Right forelimb (tissue), 1 donor: ENCODE measurements around the gene MBD2.
"Not testable (repeated sequence)": the region's sequence is repeated elsewhere in the genome, so short reads cannot be mapped to it uniquely, and the experiment has no call there.

Experiments used
- DNase-seq: peaks from one replicate; pipeline ENCODE4 v3.0.0-alpha.2; 2018

Gene MBD2, protein sequence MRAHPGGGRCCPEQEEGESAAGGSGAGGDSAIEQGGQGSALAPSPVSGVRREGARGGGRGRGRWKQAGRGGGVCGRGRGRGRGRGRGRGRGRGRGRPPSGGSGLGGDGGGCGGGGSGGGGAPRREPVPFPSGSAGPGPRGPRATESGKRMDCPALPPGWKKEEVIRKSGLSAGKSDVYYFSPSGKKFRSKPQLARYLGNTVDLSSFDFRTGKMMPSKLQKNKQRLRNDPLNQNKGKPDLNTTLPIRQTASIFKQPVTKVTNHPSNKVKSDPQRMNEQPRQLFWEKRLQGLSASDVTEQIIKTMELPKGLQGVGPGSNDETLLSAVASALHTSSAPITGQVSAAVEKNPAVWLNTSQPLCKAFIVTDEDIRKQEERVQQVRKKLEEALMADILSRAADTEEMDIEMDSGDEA

DNA sequence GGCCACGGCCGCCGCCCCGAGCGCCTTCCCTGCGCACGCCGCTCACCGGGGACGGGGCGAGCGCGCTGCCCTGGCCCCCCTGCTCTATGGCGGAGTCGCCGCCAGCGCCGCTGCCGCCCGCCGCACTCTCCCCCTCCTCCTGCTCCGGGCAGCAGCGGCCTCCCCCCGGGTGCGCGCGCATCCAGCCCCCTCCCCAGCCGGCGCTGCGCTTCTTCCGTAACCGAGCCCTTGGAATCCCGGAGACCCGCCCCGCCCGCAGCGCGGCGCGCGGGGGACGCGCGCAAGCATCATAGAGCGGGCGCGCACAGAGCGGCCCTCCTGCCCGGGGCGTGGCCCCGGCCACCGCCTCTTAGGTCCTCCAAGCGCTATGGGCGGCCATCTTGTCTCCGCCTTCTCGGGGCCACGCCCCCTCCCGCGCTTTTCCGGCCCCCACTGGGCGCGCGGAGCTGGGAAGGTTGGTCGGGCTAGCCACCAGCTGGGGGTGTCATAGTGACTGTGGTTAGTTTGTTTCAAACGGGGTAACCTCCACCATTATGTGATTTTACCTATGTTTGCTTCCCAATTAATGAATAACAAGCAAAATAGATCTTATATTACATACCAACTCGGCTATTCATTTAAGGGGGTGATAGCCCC, at the start of gene MBD2:
MBD2 (minus strand) TSS at position 291 of the 636 bp plus-strand sequence; CDS start at position 181, 110 bp downstream.
- DNase-seq = peak; percentile 96

DNA sequence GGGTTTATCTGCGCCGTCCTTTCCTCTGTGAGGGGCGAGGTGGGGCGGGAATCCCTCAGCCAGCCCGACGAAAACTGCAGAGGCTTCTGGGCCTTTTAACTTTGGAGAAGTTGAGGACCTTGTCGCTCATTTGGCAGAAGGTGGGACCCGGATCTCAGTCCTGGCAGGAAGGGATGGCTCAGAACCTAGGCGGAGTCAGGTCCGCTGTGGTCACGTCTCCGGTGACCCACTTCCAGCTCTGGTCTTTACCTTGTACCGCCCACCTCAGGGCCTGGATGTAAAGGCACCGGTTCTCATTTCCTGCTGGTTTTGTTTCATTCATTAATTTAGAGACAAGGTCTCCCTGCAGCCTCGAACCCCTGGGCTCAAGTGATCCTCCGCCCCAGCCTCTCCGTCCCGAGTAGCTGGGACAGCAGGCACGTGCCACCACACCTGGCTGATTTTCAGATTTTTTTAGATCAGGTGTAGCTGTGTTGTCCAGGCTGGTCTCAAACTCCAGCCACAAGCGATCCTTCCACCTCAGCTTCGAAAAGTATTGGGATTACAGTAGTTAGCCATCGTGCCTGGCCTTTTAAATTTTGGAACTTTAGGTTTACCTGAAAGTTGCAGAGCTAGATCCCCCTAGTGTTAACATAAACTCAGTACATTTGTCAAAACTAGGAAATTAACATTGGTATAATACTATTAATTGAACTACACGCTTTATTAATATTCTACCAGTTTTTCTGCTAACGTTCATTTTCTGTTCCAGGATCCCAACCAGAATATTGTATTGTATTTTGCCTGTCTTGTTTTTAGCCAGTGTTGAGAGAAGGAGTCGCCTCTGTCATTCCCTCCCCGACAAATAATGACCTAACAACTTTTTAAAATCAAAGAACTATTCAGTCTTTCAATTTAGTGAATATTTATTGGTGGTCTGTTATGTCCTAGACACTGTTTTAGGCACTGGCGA, 45.7 kb upstream of the MBD2 start:
- no peak for DNase-seq

DNA sequence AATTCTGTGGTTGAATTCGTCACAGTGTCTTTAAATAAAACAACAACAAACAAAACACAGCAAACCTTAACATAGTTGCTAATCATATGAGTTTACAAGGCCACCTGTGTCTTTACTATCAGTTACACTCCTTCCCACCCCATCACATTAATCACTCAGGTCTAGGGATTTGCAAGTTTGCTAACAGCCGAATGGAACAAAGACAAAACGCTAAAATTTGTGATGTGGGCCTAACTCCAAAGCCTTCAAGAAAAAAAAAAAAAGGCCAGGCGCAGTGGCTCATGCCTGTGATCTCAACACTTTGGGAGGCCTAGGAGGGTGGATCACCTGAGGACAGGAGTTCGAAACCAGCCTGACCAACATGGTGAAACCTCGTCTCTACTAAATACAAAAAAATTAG, 44.3 kb upstream of the MBD2 start:
- DNase-seq = no peak

DNA sequence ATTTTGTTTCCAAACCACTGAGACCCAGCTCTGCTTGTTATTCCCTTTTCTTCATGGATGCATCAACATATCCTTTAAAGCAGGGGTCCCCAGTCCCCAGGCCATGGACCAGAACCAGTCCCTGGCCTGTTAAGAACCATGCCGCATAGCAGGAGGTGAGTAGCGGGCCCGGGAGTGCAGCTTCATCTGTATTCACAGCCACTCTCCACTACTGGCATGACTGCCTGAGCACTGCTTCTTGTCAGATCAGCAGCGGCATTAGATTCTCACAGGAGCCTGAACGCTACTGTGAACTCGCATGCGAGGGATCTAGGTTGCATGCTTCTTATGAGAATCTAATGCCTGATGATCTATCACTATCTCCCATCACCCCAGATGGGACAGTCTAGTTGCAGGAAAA, 43.2 kb upstream of the MBD2 start:
- no peak for DNase-seq

DNA sequence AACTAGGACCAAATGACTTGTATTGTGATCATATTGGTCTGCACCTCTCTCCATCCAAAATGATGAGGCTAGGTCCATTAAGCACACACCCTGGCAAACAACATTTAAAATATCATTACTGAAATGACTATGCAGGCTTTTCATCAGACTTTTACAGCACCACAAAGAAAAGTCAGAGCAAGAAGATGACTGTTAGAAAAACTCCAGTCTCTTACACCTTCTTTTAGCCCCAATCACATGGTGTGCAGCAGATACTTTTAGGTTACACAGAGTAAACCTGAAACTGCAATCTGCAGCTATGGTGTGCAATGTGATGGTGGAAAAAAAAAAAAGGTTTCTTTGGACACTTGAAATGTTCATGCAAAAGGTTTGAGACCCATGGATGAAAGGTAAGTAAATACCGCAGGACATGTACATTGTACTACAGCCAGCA, 39.5 kb upstream of the MBD2 start:
- DNase-seq = no peak

DNA sequence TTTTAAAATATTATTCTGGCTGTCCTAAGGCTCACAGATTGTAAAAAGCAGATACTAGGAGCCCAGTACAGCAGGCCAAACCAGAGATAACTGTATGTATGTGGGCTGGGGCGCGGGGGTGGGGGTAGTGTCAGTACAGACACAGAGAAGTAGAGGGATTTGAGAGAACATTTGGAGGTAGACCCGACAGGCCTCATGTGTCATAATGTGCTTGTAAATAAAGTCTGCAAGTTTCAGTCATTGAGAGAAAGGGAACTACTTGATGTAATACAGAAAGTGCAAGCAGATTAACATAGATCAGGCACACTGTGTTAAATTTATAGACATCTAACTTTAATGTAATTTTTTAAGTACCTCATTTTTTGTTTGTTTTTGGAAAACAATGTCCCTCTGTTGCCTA, 37.4 kb upstream of the MBD2 start:
- DNase-seq = no peak

DNA sequence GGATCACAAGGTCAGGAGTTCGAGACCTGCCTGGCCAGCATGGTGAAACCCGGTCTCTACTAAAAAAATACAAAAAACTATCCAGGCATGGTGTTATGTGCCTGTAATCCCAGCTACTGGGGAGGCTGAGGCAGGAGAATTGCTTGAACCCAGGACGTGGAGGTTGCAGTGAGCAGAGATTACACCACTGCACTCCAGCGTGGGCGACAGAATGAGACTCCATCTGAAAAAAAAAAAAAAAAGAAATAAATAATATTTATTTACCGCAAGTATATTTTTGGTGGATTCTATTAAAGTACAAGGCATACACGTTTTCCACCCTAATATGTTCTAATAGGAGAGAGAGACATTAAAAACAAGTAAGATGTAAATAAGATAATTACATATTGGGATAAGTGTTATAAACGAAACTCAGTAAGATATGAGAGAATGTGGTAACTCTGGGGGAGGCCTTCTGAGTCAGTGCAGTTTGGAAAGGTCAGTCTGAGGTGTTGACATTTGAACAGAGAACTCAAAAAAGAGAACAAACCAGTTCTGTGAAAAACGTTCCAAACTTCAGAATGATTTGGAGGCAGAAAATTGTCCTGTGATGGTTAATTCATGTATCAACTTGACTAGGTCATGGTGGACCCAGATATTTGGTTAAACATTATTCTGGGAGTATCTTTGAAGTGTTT, 36.1 kb upstream of the MBD2 start:
- DNase-seq = no peak

DNA sequence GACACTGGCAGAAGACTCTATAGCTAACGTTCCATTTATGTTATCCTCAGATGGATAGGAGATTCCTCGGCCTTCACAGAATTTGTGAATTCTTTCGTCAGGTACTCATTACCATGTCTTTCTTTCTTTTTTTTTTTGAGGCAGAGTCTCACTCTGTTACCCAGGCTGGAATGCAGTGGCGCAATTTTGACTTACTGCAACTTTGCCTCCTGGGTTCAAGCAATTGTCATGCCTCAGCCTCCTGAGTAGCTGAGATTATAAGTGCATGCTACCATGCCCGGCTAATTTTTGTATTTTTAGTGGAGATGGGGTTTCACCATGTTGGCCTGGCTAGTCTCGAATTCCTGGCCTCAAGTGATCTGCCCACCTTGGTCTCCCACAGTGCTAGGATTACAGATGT, 33.3 kb upstream of the MBD2 start:
- not testable (repeated sequence) for DNase-seq

DNA sequence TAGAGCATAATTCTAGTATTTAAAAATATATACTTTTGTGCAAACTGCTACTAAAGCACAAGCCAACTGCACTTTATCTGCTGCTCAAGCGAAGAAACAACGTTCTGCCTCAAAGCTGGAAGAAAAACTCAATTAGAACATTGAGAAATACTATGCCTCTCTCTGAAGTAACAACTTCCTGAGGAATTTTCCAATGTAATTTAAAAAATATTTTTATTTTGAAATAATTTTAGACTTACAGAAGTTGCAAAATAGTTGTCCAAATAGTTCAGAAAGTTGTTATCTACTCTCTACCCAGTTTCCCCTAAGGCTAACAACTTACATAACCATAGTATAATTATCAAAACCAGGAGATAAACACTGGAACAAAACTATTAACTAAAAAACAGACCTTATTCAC, 32.5 kb upstream of the MBD2 start:
- DNase-seq = no peak

DNA sequence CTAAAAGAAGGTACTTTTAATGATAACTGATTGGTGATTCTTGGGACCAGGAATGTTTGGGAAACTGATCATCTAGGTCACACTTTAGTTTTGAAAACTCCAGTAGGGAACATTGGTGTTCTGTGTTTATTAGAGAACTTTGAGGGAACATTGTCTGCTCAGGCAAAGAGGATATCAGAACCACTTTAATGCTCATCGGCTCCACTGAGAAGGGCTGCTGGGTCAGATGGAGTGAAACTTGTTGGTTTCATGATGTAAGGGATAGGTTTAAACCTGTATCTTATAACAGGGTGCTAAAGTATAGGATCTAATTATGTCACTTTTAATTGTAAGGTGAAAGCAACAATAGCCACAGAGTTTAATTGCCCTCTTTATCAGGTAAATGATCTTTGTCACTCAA, 30.7 kb upstream of the MBD2 start:
- no peak for DNase-seq

DNA sequence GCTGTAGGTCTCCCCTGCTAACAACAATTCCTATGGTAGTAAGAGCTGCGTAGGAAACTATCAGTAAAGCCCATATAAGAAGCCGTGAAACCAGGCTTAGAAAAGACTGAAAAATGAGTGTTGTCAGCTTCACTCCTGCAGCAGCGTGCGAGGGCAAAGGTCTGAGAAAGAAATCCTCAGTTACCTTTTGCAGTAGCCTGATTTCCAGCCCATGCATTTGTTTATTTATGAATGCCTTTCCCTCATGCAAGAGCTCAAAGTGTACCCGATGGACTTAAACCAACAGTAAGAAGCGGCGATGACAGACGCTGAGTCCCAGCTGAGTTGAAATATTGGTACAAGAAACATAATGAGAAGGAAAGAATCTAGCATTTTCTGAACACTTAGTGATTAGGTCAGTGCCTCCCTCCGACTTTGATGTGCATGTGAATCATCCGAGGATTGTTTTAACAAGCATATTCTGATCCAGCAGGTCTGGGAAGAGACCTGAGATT, 29.8 kb upstream of the MBD2 start:
- DNase-seq = no peak

DNA sequence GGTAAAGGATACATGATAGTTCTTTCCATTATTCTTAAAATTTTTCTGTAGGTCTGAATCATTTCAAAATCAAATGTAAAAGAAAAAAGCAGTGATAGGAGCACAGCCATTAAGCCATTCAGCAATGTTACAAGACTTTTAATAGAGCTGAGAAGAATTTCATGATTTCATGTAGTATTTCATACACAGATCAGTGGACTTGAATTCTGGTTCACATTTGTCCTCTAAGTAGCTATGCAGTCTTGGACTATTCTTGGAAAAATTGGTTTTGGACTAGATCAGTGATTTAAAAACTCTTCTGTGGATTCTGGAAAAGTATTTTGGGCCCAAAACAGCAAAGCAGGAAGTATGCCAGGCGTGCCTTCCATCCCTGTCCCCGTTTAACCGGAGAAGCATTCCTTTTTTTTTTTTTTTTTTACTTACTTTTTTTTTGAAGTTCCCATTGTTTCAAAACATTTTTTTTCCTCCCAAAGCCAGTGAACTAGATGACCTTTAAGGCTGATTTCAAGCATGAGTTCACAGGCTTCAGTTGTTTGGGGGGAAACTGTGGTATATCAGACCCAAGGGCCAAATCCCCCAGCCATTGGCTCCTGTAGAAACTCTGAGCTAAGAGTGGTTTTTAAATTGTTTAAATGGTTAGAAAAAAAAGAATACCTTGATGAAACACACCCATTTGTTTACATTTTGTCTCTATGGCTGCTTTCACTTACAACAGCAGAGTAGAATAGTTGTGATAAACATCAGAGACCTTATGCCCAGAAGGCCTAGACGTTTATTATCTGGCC, 27.3 kb upstream of the MBD2 start:
- DNase-seq = no peak

DNA sequence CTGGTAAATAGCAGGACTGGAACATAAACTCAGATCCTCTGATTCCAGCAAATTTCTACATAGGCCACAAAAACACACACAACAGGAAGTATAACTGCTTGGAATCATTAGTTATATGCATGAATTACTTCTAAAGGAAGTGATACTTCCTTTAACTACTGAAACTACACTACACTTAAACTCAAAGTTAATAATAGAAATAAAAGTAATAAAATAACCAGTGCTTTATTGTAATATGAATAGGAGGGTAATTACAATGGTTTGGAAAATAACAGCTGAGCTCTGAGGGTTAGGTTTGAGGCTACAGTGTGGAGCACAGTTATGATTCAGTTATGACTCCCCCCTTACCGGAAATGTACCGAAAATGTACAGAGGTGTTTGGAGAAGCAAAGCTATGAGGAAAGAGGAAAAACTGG, 26.4 kb upstream of the MBD2 start:
- no peak for DNase-seq

DNA sequence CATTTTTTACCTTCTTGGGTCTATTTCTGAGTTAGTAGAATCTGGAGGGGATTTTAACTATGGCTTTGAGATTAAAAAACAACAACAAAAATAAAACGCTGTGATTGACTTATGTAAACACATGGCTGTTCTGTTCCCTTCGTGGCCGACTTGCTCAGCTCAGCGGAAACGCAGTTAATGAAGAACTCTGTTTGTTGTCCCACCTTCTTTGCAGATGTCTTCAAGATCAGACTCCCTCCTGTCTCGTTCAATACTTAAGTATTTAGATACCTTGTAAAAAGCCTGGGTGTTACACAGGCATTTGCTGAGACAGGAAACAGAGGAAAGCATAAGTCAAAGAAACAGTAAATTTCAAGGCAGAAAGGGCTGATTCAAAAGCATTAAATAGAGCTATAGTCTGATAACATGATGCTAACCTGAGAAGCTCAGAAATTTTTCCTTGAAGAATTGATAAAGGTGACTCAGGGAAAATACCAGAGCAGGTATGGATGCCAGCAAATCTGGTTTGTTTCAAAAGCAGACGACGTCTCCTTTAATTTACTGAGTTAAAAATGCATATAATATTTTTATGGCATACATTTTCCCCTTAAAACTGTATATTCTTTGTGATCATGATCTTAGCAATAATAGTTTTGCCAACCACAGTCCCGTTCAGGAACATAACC, 23.2 kb upstream of the MBD2 start:
- DNase-seq = no peak

DNA sequence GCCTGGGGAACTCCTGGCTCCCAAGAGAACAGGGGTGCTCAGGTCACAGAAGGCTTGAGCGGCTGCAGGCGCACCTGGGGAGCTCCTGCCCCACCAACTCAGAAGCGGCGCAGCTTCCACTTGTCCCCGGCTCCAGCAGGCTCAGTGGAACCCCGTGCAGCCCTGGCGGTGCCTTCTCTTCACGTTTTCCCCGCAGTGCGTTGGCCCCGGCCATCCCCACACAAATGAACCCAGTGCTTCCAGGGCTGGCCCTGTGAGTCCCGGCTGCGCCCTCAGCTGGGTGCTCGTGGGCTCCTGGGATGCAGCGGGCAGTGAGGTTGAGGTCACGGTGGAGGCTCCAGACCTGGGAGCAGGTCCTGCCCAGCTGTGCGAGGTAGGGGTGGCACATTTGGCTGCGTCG, 17.9 kb upstream of the MBD2 start:
- DNase-seq = no peak

DNA sequence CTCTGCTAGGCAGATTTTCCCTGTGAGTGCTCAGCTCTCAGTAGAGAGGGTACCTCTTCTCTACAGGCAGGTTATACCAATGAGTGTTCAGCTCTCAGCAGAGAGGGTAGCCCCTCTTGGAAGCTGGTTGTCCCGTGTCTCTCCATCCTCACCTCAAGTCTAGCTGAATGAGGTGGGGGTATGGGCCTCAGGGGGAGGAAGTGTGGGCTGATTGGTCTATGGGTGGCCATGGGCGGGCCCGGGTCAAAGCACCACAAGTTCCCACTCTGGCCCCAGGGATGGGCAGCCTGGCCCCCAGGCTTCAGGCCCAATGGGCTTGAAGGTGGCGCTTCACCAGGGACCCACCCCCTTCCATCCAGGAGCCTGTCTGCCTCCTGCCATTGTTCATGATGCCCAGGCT, 17.0 kb upstream of the MBD2 start:
- no peak for DNase-seq

DNA sequence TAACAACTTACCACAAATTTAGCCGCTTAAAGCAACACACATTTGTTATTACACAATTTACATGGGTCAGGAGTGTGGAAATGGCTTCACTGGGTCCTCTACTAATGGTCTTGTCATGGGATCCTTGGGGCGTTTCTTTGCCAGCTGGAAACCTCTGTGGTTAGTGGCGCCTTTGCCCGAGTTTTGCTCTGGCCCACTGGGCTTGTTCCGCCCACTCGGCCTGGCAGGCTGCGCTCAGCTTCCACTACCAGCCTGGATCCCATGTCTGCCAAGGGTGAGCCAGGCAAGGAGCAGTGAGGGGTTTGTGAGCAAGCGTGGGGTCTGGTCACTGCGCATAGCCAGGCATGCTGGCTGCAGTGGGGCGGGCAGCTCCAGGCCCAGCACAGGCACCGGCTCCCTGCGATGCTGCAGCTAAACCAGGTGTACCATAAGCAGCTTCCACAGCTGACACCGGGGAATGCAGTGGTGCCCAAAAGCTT, 16.2 kb upstream of the MBD2 start:
- no peak for DNase-seq

DNA sequence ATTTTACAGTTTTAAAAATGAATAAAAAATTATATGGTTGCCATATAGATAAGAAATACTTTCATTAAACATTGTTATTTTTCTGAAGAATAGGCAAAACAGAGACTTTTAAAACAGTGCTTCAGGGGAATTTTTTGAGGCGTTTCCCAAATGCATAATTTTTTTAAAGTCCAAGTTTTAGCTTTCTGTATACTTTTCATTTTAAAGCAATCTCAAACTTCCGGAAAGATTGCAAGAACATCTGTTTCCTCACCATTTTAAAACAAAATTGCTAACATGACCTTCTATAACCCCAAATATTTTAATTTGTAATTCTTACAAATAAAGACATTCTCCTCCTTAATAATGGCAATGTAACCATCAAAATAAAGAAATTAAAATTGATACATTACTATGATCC, 15.1 kb upstream of the MBD2 start:
- DNase-seq = no peak

DNA sequence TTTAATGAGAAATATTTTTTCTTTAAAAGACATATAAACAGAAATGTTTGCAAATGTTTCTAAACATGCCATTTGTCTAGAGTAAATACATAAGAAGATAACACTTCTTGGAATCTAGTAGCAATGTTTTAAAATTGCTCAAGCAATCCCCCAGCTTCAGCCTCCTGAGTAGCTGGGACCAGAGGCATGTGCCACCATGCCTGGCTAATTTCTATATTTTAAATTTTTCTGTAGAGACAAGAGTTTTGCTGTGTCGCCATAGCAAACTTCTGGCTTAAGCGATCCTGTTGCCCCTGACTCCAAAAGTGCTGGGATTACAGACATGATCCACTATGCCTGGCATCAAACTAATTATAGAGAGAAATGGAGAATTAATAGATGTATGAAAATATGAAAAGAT, 14.6 kb upstream of the MBD2 start:
- no peak for DNase-seq

DNA sequence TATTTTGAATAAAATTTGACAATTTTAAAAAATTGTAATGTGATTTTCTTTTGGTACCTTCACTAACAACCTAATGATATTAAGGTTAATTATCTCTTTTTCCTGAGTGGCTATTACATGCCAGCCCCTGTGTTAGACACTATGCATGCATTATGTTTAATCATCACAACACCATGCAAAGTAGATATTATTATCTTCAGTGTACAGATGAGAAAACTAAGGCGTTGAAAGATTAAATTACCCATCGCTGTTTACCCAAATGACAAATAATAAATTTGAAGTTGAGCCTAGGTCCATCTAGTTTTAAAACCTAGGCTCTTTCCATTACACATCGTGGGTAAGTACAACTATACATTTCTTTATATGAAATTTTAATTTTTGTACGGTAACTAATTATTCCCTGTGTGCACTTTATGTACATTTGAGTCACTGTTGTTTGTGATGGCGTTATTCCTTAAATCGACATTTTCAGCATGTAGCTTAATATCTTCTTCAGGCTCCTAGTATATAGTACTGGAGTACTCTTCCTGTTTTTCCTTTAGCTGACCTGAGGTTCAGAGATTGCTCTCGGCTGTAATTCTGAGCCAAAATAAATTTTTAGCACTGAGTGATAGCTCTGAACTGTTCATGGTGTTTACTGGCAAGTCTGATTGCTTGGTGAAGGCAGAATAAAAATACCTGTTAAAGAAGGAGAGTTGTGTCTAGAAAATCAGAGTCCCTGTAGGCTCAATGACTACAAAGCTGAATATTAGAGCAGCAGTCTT, 13.9 kb upstream of the MBD2 start:
- no peak for DNase-seq
